Astrocyte (in vitro differentiated cells and primary cell): ENCODE results near the gene MB.

Experiments
- CTCF ChIP-seq: IDR thresholded peaks from 2 replicates; pipeline ENCODE4 v1.5.1; 2011; ENCODE audit warnings: low read depth, mild to moderate bottlenecking, inconsistent platforms, low read length, moderate library complexity; ENCODE audit not compliant: insufficient read depth
- EZH2 ChIP-seq: IDR thresholded peaks from 2 replicates; pipeline ENCODE4 v1.6.1; 2012; ENCODE audit warnings: mild to moderate bottlenecking, low read length, inconsistent platforms; ENCODE audit not compliant: insufficient read depth

GRCh38 chr22:35648066-35649025, 31.2 kb upstream of the MB start, which contains the start of gene APOL6:
- TF ChIP-seq CTCF = no peak
- no peak for TF ChIP-seq EZH2
